Large intestine (tissue), 3 donors: ENCODE measurements around the gene MRPS34. TPM values are rescaled to one million over a fixed set of nuclear protein-coding genes. Genes with fewer than 3 reads are reported as not detected.

Experiments
- DNase-seq, 2 donors: peaks; one replicate each; pipeline versions ENCODE4 v3.0.0 to v3.0.0-alpha.2; 2013
- H3K27ac ChIP-seq: one replicate; pipeline ENCODE4 v1.5.1; 2013; ENCODE audit warnings: low read length
- H3K27me3 ChIP-seq: 2 replicates; pipeline ENCODE4 v1.6.1; 2013; ENCODE audit warnings: low read length; ENCODE audit not compliant: control insufficient read depth, insufficient read depth
- H3K36me3 ChIP-seq: 2 replicates; pipeline ENCODE4 v1.6.1; 2013; ENCODE audit warnings: low read length; ENCODE audit not compliant: control insufficient read depth, insufficient read depth
- H3K4me1 ChIP-seq: one replicate; pipeline ENCODE4 v1.6.1; 2013; ENCODE audit warnings: low read length; ENCODE audit not compliant: control insufficient read depth, insufficient read depth
- H3K4me3 ChIP-seq: one replicate; pipeline ENCODE4 v1.5.1; 2013; ENCODE audit warnings: low read length
- H3K9me3 ChIP-seq: one replicate; pipeline ENCODE4 v1.6.1; 2013; ENCODE audit warnings: mild to moderate bottlenecking, low read depth, low read length, moderate library complexity; ENCODE audit not compliant: control insufficient read depth
- WGBS: methylation state at CpG from one replicate; pipeline ENCODE4 v1.1.5; 2013; ENCODE audit warnings: low lambda C conversion rate; ENCODE audit not compliant: insufficient coverage; 5-methylcytosine and 5-hydroxymethylcytosine counted together
- polyA plus RNA-seq: library from polyadenylated mRNA; unstranded; fragments of 120-200 nt; gene quantifications from one replicate; pipeline ENCODE4 v1.2.1, GENCODE V29; 2013

Gene MRPS34
- polyA plus RNA-seq, 1 donor: 82.8 TPM

- WGBS: no CpG with 5 or more reads among the region's 27 CpGs
- no peaks in the 10 kb centered on the region for H3K27me3 ChIP-seq
- H3K36me3 ChIP-seq: peaks cover 57% of the 10 kb centered on the region
- no peak overlapping the region for H3K4me3 ChIP-seq
- DNase-seq: no peak
- no peak overlapping the region for H3K27ac ChIP-seq
- H3K9me3 ChIP-seq: peaks cover 3% of the 10 kb centered on the region
- peaks cover 20% of the 10 kb centered on the region for H3K4me1 ChIP-seq
Measured at GRCh38 chr16:1769402-1770300, 3.3 kb downstream of the MRPS34 start.

GRCh38 chr16:1768767-1769401 is 4.0 kb downstream of the MRPS34 start:
- H3K9me3 ChIP-seq: peaks cover 3% of the 10 kb centered on the region
- no peak overlapping the region for H3K27ac ChIP-seq
- peaks cover 62% of the 10 kb centered on the region for H3K36me3 ChIP-seq
- H3K4me1 ChIP-seq: peaks cover 13% of the 10 kb centered on the region
- no peaks in the 10 kb centered on the region for H3K27me3 ChIP-seq
- H3K4me3 ChIP-seq: no peak overlapping the region
- DNase-seq: no peak
- WGBS: no CpG with 5 or more reads among the region's 26 CpGs

- H3K36me3 ChIP-seq: peaks cover 66% of the 10 kb centered on the region
- H3K4me3 ChIP-seq: no peak overlapping the region
- no peak for DNase-seq
- no peaks in the 10 kb centered on the region for H3K27me3 ChIP-seq
- peaks cover 12% of the 10 kb centered on the region for H3K4me1 ChIP-seq
- no CpG with 5 or more reads among the region's 41 CpGs for WGBS
- no peak overlapping the region for H3K27ac ChIP-seq
- peaks cover 6% of the 10 kb centered on the region for H3K9me3 ChIP-seq
Measured at GRCh38 chr16:1768061-1768766, 4.7 kb downstream of the MRPS34 start.

- WGBS: no CpG with 5 or more reads among the region's 42 CpGs
- peaks cover 12% of the 10 kb centered on the region for H3K4me1 ChIP-seq
- H3K27ac ChIP-seq: no peak overlapping the region
- no peak overlapping the region for H3K4me3 ChIP-seq
- peaks cover 74% of the 10 kb centered on the region for H3K36me3 ChIP-seq
- no peaks in the 10 kb centered on the region for H3K27me3 ChIP-seq
- H3K9me3 ChIP-seq: peaks cover 8% of the 10 kb centered on the region
- DNase-seq: no peak
Measured at GRCh38 chr16:1767116-1767994, 5.6 kb downstream of the MRPS34 start.

- H3K9me3 ChIP-seq: peaks cover 8% of the 10 kb centered on the region
- no peaks in the 10 kb centered on the region for H3K27me3 ChIP-seq
- peaks cover 80% of the 10 kb centered on the region for H3K36me3 ChIP-seq
- no peak overlapping the region for H3K27ac ChIP-seq
- peaks cover 6% of the 10 kb centered on the region for H3K4me1 ChIP-seq
- no peak overlapping the region for H3K4me3 ChIP-seq
- no peak for DNase-seq
- WGBS: no CpG with 5 or more reads among the region's 18 CpGs
Measured at GRCh38 chr16:1766701-1767100, 6.2 kb downstream of the MRPS34 start.

- no peak overlapping the region for H3K27ac ChIP-seq
- H3K4me3 ChIP-seq: no peak overlapping the region
- no peak for DNase-seq
- H3K27me3 ChIP-seq: no peaks in the 10 kb centered on the region
- H3K4me1 ChIP-seq: peaks cover 5% of the 10 kb centered on the region
- WGBS: no CpG with 5 or more reads among the region's 19 CpGs
- H3K9me3 ChIP-seq: peaks cover 8% of the 10 kb centered on the region
- H3K36me3 ChIP-seq: peaks cover 80% of the 10 kb centered on the region
Measured at GRCh38 chr16:1766231-1766630, 6.7 kb downstream of the MRPS34 start.

GRCh38 chr16:1765826-1766225 is 7.1 kb downstream of the MRPS34 start:
- Histone ChIP-seq H3K4me3 (no peak overlapping the region), H3K27ac (no peak overlapping the region), H3K36me3 (peaks cover 82% of the 10 kb centered on the region), H3K9me3 (peaks cover 8% of the 10 kb centered on the region), H3K27me3 (no peaks in the 10 kb centered on the region), H3K4me1 (peaks cover 5% of the 10 kb centered on the region)
- no peak for DNase-seq
- WGBS: no CpG with 5 or more reads among the region's 22 CpGs

GRCh38 chr16:1764971-1765370 is 8.0 kb downstream of the MRPS34 start:
- no peak overlapping the region for H3K27ac ChIP-seq
- DNase-seq: no peak
- no CpG with 5 or more reads among the region's 21 CpGs for WGBS
- H3K4me1 ChIP-seq: no peaks in the 10 kb centered on the region
- H3K4me3 ChIP-seq: no peak overlapping the region
- H3K36me3 ChIP-seq: peaks cover 80% of the 10 kb centered on the region
- peaks cover 8% of the 10 kb centered on the region for H3K9me3 ChIP-seq
- H3K27me3 ChIP-seq: no peaks in the 10 kb centered on the region

GRCh38 chr16:1763521-1764511 is 9.1 kb downstream of the MRPS34 start:
- WGBS: no CpG with 5 or more reads among the region's 81 CpGs
- DNase-seq: no peak
- peaks cover 74% of the 10 kb centered on the region for H3K36me3 ChIP-seq
- H3K4me3 ChIP-seq: no peak overlapping the region
- H3K9me3 ChIP-seq: peaks cover 9% of the 10 kb centered on the region
- no peaks in the 10 kb centered on the region for H3K27me3 ChIP-seq
- H3K27ac ChIP-seq: no peak overlapping the region
- H3K4me1 ChIP-seq: no peaks in the 10 kb centered on the region
